ENCODE results near the gene MTCH2. TPM values are rescaled to one million over a fixed set of nuclear protein-coding genes. Genes with fewer than 3 reads are reported as not detected.
A peak's percentile ranks its signal among the peaks of the same experiment; 100 is the strongest.

The MTCH2 gene
- total RNA-seq, 6 experiments from 2014 or later: 132 to 163 (median 143) TPM

GRCh38 chr11:47616726-47617416 lies 25.5 kb downstream of the MTCH2 start:
- DNase-seq: peak; percentile 63
- peaks cover 12% of the 10 kb centered on the region; the same call in 1 of the 2 replicates for H3K36me3 Mint-ChIP-seq (ENCODE audit: low read depth)
- peaks cover 2% of the 10 kb centered on the region; the same call in 1 of the 2 replicates for H3K27me3 Mint-ChIP-seq (ENCODE audit: insufficient read depth)
- peak; percentile 86 for TF ChIP-seq CTCF (IDR thresholded peaks at IDR 0.05)
- H3K9me3 Mint-ChIP-seq: no peaks in the 10 kb centered on the region
- no peak overlapping the region; the same call in 1 of the 2 replicates for H3K4me3 Mint-ChIP-seq
- peaks cover 21% of the 10 kb centered on the region for H3K4me1 Mint-ChIP-seq (ENCODE audit: low read depth)
- no peak overlapping the region for H3K27ac Mint-ChIP-seq

GRCh38 chr11:47615249-47615648 lies 27.1 kb downstream of the MTCH2 start:
- peaks cover 2% of the 10 kb centered on the region; the same call in 1 of the 2 replicates for H3K27me3 Mint-ChIP-seq (ENCODE audit: insufficient read depth)
- no peak for TF ChIP-seq CTCF (IDR thresholded peaks at IDR 0.05)

GRCh38 chr11:47611348-47611794 lies 31.0 kb downstream of the MTCH2 start:
- H3K4me3 Mint-ChIP-seq: no peak overlapping the region
- H3K27me3 Mint-ChIP-seq (ENCODE audit: insufficient read depth): peaks cover 6% of the 10 kb centered on the region
- no peak overlapping the region for H3K27ac Mint-ChIP-seq
- H3K9me3 Mint-ChIP-seq: no peaks in the 10 kb centered on the region
- no peak for DNase-seq
- peaks cover 22% of the 10 kb centered on the region for H3K4me1 Mint-ChIP-seq (ENCODE audit: low read depth)
- H3K36me3 Mint-ChIP-seq (ENCODE audit: low read depth): peaks cover 4% of the 10 kb centered on the region; the same call in 1 of the 2 replicates
- TF ChIP-seq CTCF (IDR thresholded peaks at IDR 0.05): no peak

More at GRCh38 chr11:47615249-47615648, 27.1 kb downstream of the MTCH2 start:
- no peak overlapping the region for H3K4me3 Mint-ChIP-seq
- H3K36me3 Mint-ChIP-seq (ENCODE audit: low read depth): peaks cover 12% of the 10 kb centered on the region; the same call in 1 of the 2 replicates
- no peak for DNase-seq
- H3K4me1 Mint-ChIP-seq (ENCODE audit: low read depth): peaks cover 21% of the 10 kb centered on the region
- no peaks in the 10 kb centered on the region for H3K9me3 Mint-ChIP-seq
- H3K27ac Mint-ChIP-seq: no peak overlapping the region

GRCh38 chr11:47609675-47610074 lies 32.7 kb downstream of the MTCH2 start:
- Mint-ChIP-seq H3K27me3 (ENCODE audit: insufficient read depth) (peaks cover 6% of the 10 kb centered on the region), H3K9me3 (no peaks in the 10 kb centered on the region), H3K4me3 (no peak overlapping the region), H3K27ac (no peak overlapping the region), H3K4me1 (ENCODE audit: low read depth) (peaks cover 26% of the 10 kb centered on the region), H3K36me3 (ENCODE audit: low read depth) (no peaks in the 10 kb centered on the region)
- no peak for TF ChIP-seq CTCF (IDR thresholded peaks at IDR 0.05)
- no peak for DNase-seq

- Mint-ChIP-seq H3K27ac (peak overlapping the region; percentile 77), H3K9me3 (no peaks in the 10 kb centered on the region), H3K4me1 (ENCODE audit: low read depth) (peaks cover 34% of the 10 kb centered on the region), H3K36me3 (ENCODE audit: low read depth) (no peaks in the 10 kb centered on the region), H3K27me3 (ENCODE audit: insufficient read depth) (peaks cover 5% of the 10 kb centered on the region), H3K4me3 (peak overlapping the region; percentile 42)
- peak; percentile 81 for DNase-seq
- TF ChIP-seq CTCF (IDR thresholded peaks at IDR 0.05): no peak
Measured at GRCh38 chr11:47607380-47607779, 35.0 kb downstream of the MTCH2 start.
